ENCODE measurements around the gene PRKAR2A. TPM values are rescaled to one million over a fixed set of nuclear protein-coding genes. Genes with fewer than 3 reads are reported as not detected.

PRKAR2A gene
- polyA plus RNA-seq, 1 experiment: 9.0 TPM

DNA sequence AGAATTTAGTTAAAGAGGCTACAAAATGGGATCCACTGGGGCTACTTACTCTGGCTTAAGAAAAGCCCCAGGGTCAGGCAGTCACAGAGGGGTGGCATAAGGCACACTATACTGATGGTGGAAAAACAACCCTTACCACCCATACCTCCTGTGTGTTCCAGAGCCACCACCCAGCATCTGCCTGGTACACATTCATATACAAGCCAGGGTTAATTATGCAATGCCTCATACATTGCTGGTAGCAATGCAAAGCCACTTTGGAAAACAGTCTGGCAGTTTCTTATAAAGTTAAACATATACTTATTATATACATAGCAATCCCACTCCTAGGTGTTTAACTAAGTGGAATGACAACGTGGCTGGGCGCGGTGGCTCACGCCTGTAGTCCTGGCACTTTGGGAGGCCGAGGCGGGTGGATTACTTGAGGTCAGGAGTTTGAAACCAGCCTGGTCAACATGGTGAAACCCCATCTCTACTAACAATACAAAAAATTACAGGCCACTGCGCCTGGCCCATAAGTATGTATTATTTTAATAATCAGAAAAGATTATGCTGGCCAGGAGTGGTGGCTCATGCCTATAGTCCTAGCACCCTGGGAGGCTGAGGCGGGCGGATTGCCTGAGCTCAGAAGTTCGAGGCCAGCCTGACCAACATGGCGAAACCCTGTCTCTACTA lies 146.8 kb downstream of the PRKAR2A start:
- TF ChIP-seq, protein P1, sequence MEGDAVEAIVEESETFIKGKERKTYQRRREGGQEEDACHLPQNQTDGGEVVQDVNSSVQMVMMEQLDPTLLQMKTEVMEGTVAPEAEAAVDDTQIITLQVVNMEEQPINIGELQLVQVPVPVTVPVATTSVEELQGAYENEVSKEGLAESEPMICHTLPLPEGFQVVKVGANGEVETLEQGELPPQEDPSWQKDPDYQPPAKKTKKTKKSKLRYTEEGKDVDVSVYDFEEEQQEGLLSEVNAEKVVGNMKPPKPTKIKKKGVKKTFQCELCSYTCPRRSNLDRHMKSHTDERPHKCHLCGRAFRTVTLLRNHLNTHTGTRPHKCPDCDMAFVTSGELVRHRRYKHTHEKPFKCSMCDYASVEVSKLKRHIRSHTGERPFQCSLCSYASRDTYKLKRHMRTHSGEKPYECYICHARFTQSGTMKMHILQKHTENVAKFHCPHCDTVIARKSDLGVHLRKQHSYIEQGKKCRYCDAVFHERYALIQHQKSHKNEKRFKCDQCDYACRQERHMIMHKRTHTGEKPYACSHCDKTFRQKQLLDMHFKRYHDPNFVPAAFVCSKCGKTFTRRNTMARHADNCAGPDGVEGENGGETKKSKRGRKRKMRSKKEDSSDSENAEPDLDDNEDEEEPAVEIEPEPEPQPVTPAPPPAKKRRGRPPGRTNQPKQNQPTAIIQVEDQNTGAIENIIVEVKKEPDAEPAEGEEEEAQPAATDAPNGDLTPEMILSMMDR (IDR thresholded peaks at IDR 0.05; ENCODE audit: insufficient read depth, low read depth, low read length): no peak
- CTCF ChIA-PET: no interaction called here
- DNase-seq (ENCODE audit: low read depth): no peak
- POLR2A ChIA-PET: no interaction called here
- Histone ChIP-seq H3K36me3 (ENCODE audit: control insufficient read depth, insufficient read depth, low read length) (peaks cover 1% of the 10 kb centered on the region), H3K27me3 (ENCODE audit: control insufficient read depth, insufficient read depth, low read length) (no peaks in the 10 kb centered on the region), H3K4me3 (ENCODE audit: low read depth, low read length) (no peak overlapping the region)

GRCh38 chr3:48698891-48699290 lies 148.8 kb downstream of the PRKAR2A start:
- no peak overlapping the region for H3K4me3 ChIP-seq (ENCODE audit: low read depth, low read length)
- H3K27me3 ChIP-seq (ENCODE audit: control insufficient read depth, insufficient read depth, low read length): no peaks in the 10 kb centered on the region
- ChIA-PET CTCF (interaction anchor here (1.2 to 1.4 kb wide), 2 partner anchors 9 to 13 kb away, joined by 3 read pairs; partner anchors contain the start of gene NCKIPSD), POLR2A (interaction anchor here (0.6 kb wide), 1 partner anchor 407 kb away, joined by 4 read pairs; no protein-coding TSS in a partner anchor)
- H3K36me3 ChIP-seq (ENCODE audit: control insufficient read depth, insufficient read depth, low read length): peaks cover 8% of the 10 kb centered on the region
- TF ChIP-seq, protein P1 (IDR thresholded peaks at IDR 0.05; ENCODE audit: insufficient read depth, low read depth, low read length): no peak
- DNase-seq (ENCODE audit: low read depth): no peak

GRCh38 chr3:48697952-48698351 lies 149.7 kb downstream of the PRKAR2A start:
- CTCF ChIA-PET: interaction anchor here (1.2 to 1.4 kb wide), 4 partner anchors 10 to 42 kb away, joined by 3 to 6 read pairs (median 3); partner anchors contain the start of gene NCKIPSD
- no peaks in the 10 kb centered on the region for H3K27me3 ChIP-seq (ENCODE audit: control insufficient read depth, insufficient read depth, low read length)
- DNase-seq (ENCODE audit: low read depth): no peak
- TF ChIP-seq, protein P1 (IDR thresholded peaks at IDR 0.05; ENCODE audit: insufficient read depth, low read depth, low read length): no peak
- no peak overlapping the region for H3K4me3 ChIP-seq (ENCODE audit: low read depth, low read length)
- POLR2A ChIA-PET: no interaction called here
- peaks cover 13% of the 10 kb centered on the region for H3K36me3 ChIP-seq (ENCODE audit: control insufficient read depth, insufficient read depth, low read length)

- TF ChIP-seq, protein P1 (IDR thresholded peaks at IDR 0.05; ENCODE audit: insufficient read depth, low read depth, low read length): no peak
- POLR2A ChIA-PET: interaction anchor here (1.2 kb wide), 1 partner anchor 20 kb away, joined by 3 read pairs; the partner anchor contains the start of gene IP6K2
- no peak overlapping the region for H3K4me3 ChIP-seq (ENCODE audit: low read depth, low read length)
- CTCF ChIA-PET: interaction anchor here (0.9 to 1.7 kb wide), 4 partner anchors 10 to 43 kb away, joined by 3 to 8 read pairs (median 6); partner anchors contain the start of gene NCKIPSD
- DNase-seq (ENCODE audit: low read depth): no peak
- H3K36me3 ChIP-seq (ENCODE audit: control insufficient read depth, insufficient read depth, low read length): peaks cover 19% of the 10 kb centered on the region
- H3K27me3 ChIP-seq (ENCODE audit: control insufficient read depth, insufficient read depth, low read length): no peaks in the 10 kb centered on the region
These were observed 151.1 kb downstream of the PRKAR2A start for GRCh38 chr3:48696601-48697000.

Other genes starting within 250 kb of the PRKAR2A start
- gene UQCRC1, start 238.2 kb downstream of the PRKAR2A start, polyA plus RNA-seq (2011; rRNA removed): 426 and 662 TPM in 2 replicates
- gene TMEM89, start 226.1 kb downstream of the PRKAR2A start, polyA plus RNA-seq (2011; rRNA removed): 0.13 TPM in 1 of 2 replicates, not detected in the other
- 26.4 and 45.8 TPM in 2 replicates for gene SLC26A6, start 212.4 kb downstream of the PRKAR2A start, polyA plus RNA-seq (2011; rRNA removed)
- 0.55 and 0.88 TPM in 2 replicates for gene CELSR3, start 185.0 kb downstream of the PRKAR2A start, polyA plus RNA-seq (2011; rRNA removed)
- gene NCKIPSD, start 162.0 kb downstream of the PRKAR2A start, polyA plus RNA-seq (2011; rRNA removed): 21.5 and 34.9 TPM in 2 replicates
- gene IP6K2, start 130.7 kb downstream of the PRKAR2A start, polyA plus RNA-seq (2011; rRNA removed): 65.5 and 89.9 TPM in 2 replicates
- gene SLC25A20, start 51.0 kb upstream of the PRKAR2A start, polyA plus RNA-seq (2011; rRNA removed): 20.4 and 30.2 TPM in 2 replicates
- gene ARIH2, start 71.0 kb upstream of the PRKAR2A start, polyA plus RNA-seq (2011; rRNA removed): 72.6 and 96.7 TPM in 2 replicates
- 25.8 and 38.4 TPM in 2 replicates for gene P4HTM, start 142.4 kb upstream of the PRKAR2A start, polyA plus RNA-seq (2011; rRNA removed)
- gene WDR6, start 159.5 kb upstream of the PRKAR2A start, polyA plus RNA-seq (2011; rRNA removed): 100 and 164 TPM in 2 replicates
- 46.8 and 59.6 TPM in 2 replicates for gene DALRD3, start 170.7 kb upstream of the PRKAR2A start, polyA plus RNA-seq (2011; rRNA removed)
- 65.1 and 89.5 TPM in 2 replicates for gene NDUFAF3, start 174.2 kb upstream of the PRKAR2A start, polyA plus RNA-seq (2011; rRNA removed)
- gene IMPDH2, start 181.5 kb upstream of the PRKAR2A start, polyA plus RNA-seq (2011; rRNA removed): 280 and 395 TPM in 2 replicates
- 51.8 and 77.3 TPM in 2 replicates for gene QRICH1, start 246.2 kb upstream of the PRKAR2A start, polyA plus RNA-seq (2011; rRNA removed)

All from BJ (cell line).